ENCODE measurements around the gene LORICRIN. TPM values are rescaled to one million over a fixed set of nuclear protein-coding genes. Genes with fewer than 3 reads are reported as not detected.

LORICRIN gene
- total and polyA plus RNA-seq, 7 donors = 0.06 TPM; not detected in 6

- WGBS, 2 donors = 77 to 95% methylated on average over 1 of the region's 1 CpG
- Histone ChIP-seq H3K4me1 (no peaks in the 10 kb centered on the region), H3K36me3 (no peaks in the 10 kb centered on the region), H3K4me3 (no peak overlapping the region), H3K27me3 (no peaks in the 10 kb centered on the region), H3K9me3 (no peaks in the 10 kb centered on the region), H3K27ac (no peak overlapping the region)
- no peak for DNase-seq
- intact Hi-C loops (cut with DNase I) = no loop called here
- TF ChIP-seq EP300 (IDR thresholded peaks at IDR 0.05) (no peak), POLR2AphosphoS5 (IDR thresholded peaks at IDR 0.05) (no peak), POLR2A (IDR thresholded peaks at IDR 0.05) (no peak), CTCF (IDR thresholded peaks at IDR 0.05) (no peak)
Observed at GRCh38 chr1:153246018-153246417, 13.5 kb upstream of the LORICRIN start.

GRCh38 chr1:153246825-153247224 lies 12.7 kb upstream of the LORICRIN start:
- no peak for DNase-seq
- TF ChIP-seq POLR2AphosphoS5 (IDR thresholded peaks at IDR 0.05) = no peak
- TF ChIP-seq EP300 (IDR thresholded peaks at IDR 0.05) = no peak
- no peak for TF ChIP-seq CTCF (IDR thresholded peaks at IDR 0.05)
- TF ChIP-seq POLR2A (IDR thresholded peaks at IDR 0.05) = no peak
- intact Hi-C loops (cut with DNase I) = no loop called here
- Histone ChIP-seq H3K27me3 (no peaks in the 10 kb centered on the region), H3K9me3 (no peaks in the 10 kb centered on the region), H3K4me3 (no peak overlapping the region), H3K4me1 (no peaks in the 10 kb centered on the region), H3K36me3 (no peaks in the 10 kb centered on the region), H3K27ac (no peak overlapping the region)
- WGBS, 2 donors = 82 to 90% methylated on average over 2 of the region's 2 CpGs

- Histone ChIP-seq H3K36me3 (no peaks in the 10 kb centered on the region), H3K4me1 (no peaks in the 10 kb centered on the region), H3K9me3 (no peaks in the 10 kb centered on the region), H3K27me3 (no peaks in the 10 kb centered on the region), H3K27ac (no peak overlapping the region), H3K4me3 (no peak overlapping the region)
- intact Hi-C loops (cut with DNase I) = no loop called here
- TF ChIP-seq POLR2A (IDR thresholded peaks at IDR 0.05) = no peak
- no peak for TF ChIP-seq CTCF (IDR thresholded peaks at IDR 0.05)
- no peak for TF ChIP-seq EP300 (IDR thresholded peaks at IDR 0.05)
- no peak for DNase-seq
- 58 to 66% methylated on average over 5 of the region's 5 CpGs for WGBS, 2 donors
Observed at GRCh38 chr1:153248176-153248879, 11.2 kb upstream of the LORICRIN start.

GRCh38 chr1:153250166-153250565 lies 9.3 kb upstream of the LORICRIN start:
- intact Hi-C loops (cut with DNase I) = no loop called here
- Histone ChIP-seq H3K4me3 (no peak overlapping the region), H3K36me3 (no peaks in the 10 kb centered on the region), H3K27ac (no peak overlapping the region), H3K27me3 (no peaks in the 10 kb centered on the region), H3K9me3 (no peaks in the 10 kb centered on the region), H3K4me1 (no peaks in the 10 kb centered on the region)
- no peak for TF ChIP-seq EP300 (IDR thresholded peaks at IDR 0.05)
- TF ChIP-seq POLR2AphosphoS5 (IDR thresholded peaks at IDR 0.05) = no peak
- no peak for TF ChIP-seq POLR2A (IDR thresholded peaks at IDR 0.05)
- no peak for TF ChIP-seq CTCF (IDR thresholded peaks at IDR 0.05)
- no peak for DNase-seq
- 47 to 73% methylated on average over 1 of the region's 1 CpG for WGBS, 2 donors

GRCh38 chr1:153251087-153251486 lies 8.4 kb upstream of the LORICRIN start:
- Histone ChIP-seq H3K9me3 (no peaks in the 10 kb centered on the region), H3K4me3 (no peak overlapping the region), H3K36me3 (no peaks in the 10 kb centered on the region), H3K27me3 (no peaks in the 10 kb centered on the region), H3K27ac (no peak overlapping the region), H3K4me1 (no peaks in the 10 kb centered on the region)
- intact Hi-C loops (cut with DNase I) = no loop called here
- TF ChIP-seq POLR2A (IDR thresholded peaks at IDR 0.05) (no peak), EP300 (IDR thresholded peaks at IDR 0.05) (no peak), POLR2AphosphoS5 (IDR thresholded peaks at IDR 0.05) (no peak), CTCF (IDR thresholded peaks at IDR 0.05) (no peak)
- no peak for DNase-seq
- 66 to 78% methylated on average over 2 of the region's 2 CpGs for WGBS, 2 donors
